Measurements from ENCODE around the gene ATP6AP1.

Gene ATP6AP1

GRCh38 chrX:154450312-154450711 is 21.8 kb downstream of the ATP6AP1 start:
- DNase-seq, result no peak

DNA sequence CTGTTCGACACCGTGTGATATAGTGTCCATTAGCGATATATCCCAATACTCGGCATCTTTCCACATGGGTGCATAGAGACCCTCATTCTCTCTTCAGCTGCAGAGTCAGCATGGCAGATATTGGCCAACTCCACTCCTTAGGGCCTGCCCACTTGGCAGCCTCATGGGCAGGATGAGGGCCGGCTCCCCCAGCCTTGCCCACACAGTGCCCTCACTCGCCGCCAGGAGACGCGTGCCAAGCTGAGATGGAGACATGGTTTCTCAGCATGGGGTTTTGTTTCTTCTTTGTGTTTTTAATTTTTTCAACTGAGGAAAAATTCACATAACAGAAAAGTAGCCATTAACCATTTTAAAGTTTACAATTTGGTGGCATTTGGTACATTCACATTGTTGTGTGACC is 24.3 kb downstream of the ATP6AP1 start:
- no peak for DNase-seq

DNA sequence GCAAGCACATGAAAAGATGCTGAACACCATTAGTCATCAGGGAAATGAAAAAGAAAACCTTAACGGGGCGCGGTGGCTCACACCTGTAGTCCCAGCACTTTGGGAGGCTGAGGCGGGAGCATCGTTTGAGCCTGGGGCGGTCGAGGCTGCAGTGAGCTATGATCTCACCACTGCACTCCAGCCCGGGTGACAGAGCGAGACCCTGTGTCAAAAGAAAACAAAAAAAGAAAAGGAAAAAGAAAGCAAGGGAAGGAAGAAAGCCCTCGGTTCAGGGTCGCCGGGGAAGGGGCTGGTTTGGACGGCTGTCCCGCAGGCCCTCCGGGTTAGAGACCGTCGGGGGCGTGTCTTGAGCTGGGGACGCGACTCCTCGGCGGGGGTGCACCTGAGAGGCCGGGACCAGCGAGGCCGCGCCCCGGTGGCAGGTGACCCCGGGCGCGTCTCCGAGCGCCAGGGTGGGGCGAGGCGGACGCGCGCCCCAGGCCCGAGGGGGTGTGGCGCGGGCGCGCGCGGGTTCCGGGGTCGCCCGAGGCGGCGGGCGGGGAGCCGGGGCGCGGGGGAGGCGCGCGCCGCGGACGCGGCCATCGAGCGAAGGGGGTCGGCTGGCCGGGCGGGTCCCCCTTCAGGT is 29.1 kb downstream of the ATP6AP1 start:
- DNase-seq, result no peak

GRCh38 chrX:154458116-154458953 is 29.9 kb downstream of the ATP6AP1 start, which contains the start of gene PLXNA3:
PLXNA3 (plus strand) TSS chrX:154458281; CDS start chrX:154460184, 1,903 bp downstream.
- no peak for DNase-seq

DNA sequence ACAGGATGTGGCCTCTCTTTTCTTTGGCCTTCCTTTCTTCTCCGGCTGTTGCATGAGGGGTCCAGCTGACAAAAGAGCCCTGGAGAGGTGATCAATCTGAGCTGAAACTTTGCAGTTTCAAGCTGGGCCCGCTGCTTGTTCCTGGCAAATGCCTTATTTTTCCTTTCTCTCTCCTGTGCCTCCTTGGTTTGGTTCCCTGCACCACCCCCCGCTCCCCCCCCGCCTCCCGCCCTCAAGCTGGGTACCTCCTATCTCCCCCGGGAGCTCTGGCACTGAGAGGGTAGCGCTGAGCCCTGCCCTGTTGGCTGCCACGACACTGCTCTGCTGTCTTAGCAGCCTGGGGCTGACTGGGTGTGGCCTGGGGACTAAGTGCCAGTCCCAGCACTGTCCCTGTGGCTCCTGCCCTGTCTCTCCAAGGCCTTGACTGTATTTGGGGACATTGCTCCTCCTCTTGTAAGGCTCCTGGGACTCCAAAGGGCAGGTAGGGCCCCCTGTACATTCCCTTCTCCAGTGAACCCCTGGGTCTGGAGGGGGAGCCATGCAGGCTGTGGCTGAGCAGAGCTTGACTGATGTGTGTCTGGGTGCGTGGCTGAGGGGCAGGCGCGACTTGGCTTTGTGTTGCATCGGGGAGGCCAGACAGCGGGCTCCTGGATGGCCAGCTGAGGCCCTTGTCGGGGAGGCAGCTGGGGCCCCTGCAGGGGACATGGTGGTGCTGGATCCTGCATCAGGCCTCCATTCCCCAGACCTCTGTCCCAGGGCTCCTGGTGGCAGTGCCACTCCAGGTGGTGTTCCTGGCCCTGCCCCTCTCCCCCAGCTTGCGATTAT is 30.7 kb downstream of the ATP6AP1 start:
- DNase-seq, result no peak

- no peak for DNase-seq
Observed at GRCh38 chrX:154459832-154460231, 31.4 kb downstream of the ATP6AP1 start.

GRCh38 chrX:154460326-154460725 is 31.8 kb downstream of the ATP6AP1 start:
- no peak for DNase-seq

DNA sequence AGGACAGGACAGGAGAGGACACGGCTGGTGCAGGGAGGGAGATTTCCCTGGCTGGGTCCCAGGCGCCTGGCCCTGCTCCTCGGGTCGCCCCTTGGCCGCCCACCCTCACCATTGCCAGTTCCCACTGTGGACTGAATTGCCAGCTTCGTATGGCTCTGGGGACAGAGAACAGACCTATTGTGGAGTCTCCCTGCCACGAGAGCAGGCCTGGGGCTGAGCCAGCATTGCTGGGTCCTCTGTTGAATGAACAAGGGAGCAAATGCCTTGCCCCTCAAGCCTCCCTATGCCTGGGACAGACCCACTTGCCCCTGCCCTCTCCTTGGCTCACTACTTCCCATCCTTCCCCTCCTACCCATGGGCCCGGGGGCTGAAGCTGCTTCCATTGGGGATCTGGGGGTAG is 33.9 kb downstream of the ATP6AP1 start:
- no peak for DNase-seq

GRCh38 chrX:154463611-154464220 is 35.2 kb downstream of the ATP6AP1 start:
- DNase-seq, result no peak

DNA sequence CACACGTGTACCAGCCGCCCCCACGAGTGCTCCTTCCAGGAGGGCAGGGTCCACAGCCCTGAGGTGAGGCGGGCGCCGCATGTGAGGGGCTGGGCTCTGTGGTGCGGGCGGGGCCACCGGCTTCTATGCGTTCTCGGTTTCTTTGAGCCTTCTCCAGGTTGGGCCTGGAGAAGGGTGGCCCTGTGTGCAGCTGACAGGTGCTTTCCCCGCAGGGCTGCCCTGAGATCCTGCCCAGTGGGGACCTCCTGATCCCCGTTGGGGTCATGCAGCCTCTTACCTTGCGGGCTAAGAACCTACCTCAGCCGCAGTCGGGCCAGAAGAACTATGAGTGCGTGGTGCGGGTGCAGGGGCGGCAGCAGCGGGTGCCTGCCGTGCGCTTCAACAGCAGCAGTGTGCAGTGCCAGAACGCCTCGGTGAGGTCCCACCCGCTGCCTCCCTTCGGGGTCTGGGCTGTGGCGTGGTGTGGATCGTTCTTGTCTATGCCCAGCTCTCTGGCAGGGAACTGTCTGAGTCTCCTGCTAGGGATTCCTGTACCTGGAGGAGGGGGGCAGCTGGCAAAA is 36.4 kb downstream of the ATP6AP1 start:
- no peak for DNase-seq

- no peak for DNase-seq
Observed at GRCh38 chrX:154465601-154466000, 37.1 kb downstream of the ATP6AP1 start.

GRCh38 chrX:154466036-154466435 is 37.6 kb downstream of the ATP6AP1 start:
- no peak for DNase-seq

DNA sequence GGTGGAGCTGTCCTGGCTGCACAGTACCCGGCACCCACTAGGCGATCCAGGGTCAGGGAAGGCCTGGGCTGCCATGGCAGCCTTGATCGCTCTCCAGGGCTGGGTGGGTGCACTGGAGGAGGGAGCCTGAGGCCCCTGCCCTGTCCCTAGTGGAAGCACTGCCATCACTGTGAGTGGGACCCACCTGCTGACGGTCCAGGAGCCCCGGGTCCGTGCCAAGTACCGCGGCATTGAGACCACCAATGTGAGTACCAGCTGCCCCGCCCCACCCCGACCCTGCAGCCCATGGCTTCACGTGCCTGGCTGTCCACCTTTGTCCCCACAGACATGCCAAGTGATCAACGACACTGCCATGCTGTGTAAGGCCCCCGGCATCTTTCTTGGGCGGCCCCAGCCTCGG is 38.4 kb downstream of the ATP6AP1 start:
- DNase-seq, result no peak

- DNase-seq, result no peak
Observed at GRCh38 chrX:154467556-154467955, 39.1 kb downstream of the ATP6AP1 start.

DNA sequence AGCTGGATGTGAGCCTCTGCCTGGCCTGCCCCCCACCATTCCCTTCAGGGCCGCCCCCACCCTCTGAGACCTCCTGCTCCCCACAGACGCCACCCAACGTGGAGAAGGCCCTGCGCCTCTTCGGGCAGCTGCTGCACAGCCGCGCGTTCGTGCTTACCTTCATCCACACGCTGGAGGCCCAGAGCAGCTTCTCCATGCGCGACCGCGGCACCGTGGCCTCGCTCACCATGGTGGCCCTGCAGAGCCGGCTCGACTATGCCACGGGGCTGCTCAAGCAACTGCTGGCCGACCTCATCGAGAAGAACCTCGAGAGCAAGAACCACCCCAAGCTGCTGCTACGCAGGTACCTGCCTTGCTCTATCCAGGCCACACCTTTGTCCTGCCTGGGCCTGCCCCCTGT is 39.7 kb downstream of the ATP6AP1 start:
- DNase-seq, result no peak

DNA sequence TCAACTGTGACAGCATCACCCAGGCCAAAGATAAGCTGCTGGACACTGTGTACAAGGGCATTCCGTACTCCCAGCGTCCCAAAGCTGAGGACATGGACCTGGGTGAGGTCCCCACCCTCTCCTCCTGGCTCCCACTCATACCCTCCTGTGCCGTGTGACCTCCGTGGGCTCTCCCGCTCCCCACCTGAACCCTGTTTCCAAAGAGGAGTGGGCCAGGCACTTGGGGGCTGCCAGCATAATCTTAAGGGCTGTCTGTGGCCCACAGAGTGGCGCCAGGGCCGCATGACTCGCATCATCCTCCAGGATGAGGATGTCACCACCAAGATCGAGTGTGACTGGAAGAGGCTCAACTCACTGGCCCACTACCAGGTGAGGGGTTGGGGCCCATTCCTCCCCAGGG is 40.6 kb downstream of the ATP6AP1 start:
- DNase-seq, result no peak

DNA sequence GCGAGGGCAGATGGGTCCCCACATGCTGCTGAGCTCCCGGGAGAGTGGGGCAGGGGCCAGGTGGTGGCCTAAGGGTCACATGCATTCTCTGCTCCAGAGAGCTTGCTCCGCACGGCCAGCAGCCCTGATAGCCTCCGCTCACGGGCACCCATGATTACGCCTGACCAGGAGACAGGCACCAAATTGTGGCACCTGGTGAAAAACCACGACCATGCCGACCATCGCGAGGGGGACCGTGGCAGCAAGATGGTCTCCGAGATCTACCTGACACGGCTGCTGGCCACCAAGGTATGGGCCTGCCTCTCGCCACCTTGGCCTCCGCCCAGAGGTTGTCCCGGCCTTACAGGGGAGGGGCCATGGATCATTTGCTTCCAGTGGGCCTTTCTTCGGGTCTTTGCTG is 41.4 kb downstream of the ATP6AP1 start:
- DNase-seq, result no peak

DNA sequence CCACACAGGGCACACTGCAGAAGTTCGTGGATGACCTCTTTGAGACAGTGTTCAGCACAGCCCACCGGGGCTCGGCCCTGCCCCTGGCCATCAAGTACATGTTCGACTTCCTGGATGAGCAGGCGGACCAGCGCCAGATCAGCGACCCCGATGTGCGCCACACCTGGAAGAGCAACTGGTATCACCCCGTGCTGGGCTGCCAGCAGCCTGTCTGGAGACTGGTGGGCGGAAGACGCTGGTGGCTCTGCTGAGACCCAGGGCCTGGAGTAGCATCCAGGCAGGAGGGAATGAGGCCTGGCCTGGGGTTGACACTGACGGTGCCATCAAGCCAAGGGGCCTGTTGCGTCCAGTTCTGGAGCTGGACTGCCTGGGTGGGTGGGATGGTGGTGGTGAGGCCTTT is 42.0 kb downstream of the ATP6AP1 start:
- no peak for DNase-seq

DNA sequence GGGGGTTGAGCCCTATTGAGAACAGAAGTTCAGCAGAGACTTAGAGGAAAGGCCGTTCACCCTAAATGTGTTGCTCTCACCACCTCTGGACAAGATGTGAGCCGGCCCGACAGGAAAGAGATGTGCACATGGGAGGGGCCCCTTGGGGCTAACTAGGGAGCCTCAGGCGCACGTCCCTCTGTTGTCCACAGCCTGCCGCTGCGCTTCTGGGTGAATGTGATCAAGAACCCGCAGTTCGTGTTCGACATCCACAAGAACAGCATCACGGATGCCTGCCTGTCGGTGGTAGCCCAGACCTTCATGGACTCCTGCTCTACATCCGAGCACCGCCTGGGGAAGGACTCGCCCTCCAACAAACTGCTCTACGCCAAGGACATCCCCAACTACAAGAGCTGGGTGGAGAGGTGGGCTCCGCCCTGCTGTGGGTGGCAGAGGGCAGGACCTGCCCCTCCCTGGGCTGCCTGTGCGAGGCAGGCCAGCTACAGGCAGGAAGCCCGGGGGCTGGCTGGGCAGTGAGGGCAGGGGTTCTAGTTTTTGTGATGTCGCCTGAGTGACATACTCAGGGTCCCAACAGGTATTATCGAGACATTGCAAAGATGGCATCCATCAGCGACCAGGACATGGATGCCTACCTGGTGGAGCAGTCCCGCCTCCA is 42.6 kb downstream of the ATP6AP1 start:
- DNase-seq, result no peak

DNA sequence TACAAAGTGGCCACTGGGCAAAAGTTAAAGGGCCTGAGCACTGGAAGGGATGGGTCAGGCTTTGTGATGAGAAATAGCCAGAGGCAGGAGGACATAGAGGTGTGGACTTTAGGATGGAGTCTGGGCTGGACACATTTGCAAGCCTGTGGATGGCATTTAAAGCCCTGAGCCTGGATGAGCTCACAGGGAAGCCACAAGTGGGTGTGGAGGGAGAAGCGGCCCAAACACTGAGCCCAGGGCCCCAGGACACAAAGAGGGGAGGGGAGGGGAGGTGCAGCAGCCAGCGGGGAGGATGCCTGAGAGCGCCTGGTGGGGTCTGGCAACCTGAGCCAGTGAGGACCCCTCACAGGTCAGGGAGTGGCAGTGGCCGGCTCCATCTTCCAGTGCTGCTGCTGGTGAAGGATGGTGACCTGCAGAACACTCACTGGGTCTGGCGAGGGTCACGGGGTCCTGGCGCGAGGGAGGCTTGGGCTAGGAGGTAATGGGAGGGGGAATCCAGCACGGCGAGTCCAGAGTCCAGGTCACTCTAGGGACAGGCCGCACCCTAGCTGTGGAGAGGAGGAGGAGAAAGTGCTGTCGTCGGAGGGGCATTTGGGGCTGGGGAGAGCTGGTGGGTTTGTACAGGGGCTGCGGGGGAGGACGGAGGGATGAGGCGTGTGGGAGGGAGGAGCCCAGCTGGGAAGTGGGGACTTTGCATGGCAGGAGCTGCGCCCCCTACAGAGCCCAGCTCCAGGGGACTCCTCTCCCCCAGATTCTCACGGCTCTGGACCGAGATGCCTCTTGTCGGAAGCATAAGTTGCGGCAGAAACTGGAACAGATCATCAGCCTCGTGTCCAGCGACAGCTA is 43.6 kb downstream of the ATP6AP1 start:
- no peak for DNase-seq
